ENCODE results near the gene FCN2.

The FCN2 gene

DNA sequence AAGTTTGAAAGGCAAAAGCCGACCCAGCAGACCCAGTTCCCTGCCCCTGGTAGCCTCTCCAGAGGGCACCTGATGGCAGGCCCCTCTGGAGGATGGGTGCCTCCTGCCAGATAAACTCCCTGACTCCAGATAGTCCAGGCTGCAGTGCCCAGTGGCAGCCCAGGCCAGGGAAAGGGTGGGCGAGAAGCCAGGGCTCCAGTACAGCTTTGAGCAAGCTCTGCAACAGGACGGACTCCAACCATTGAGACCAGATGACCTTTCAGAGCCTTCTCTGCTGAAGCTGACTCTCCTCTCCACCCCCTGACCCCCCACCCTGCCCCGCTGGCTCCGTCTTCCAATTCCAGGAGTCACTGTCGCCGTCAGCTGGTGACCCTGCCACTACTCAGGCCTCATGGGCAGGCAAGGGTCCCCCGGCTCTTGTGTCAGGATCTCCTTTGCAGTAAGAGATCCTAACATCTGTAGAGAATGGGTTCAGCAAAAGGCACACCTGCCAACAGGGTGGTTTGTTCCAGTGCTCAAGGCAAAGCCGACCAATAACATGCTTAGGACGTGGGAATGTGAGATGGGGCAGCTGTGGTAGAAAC lies 52.6 kb downstream of the FCN2 start:
- no peak for DNase-seq (ENCODE audit: low spot score)

- no peak for DNase-seq (ENCODE audit: low spot score)
Measured at GRCh38 chr9:134935056-134935640, 54.5 kb downstream of the FCN2 start.

DNA sequence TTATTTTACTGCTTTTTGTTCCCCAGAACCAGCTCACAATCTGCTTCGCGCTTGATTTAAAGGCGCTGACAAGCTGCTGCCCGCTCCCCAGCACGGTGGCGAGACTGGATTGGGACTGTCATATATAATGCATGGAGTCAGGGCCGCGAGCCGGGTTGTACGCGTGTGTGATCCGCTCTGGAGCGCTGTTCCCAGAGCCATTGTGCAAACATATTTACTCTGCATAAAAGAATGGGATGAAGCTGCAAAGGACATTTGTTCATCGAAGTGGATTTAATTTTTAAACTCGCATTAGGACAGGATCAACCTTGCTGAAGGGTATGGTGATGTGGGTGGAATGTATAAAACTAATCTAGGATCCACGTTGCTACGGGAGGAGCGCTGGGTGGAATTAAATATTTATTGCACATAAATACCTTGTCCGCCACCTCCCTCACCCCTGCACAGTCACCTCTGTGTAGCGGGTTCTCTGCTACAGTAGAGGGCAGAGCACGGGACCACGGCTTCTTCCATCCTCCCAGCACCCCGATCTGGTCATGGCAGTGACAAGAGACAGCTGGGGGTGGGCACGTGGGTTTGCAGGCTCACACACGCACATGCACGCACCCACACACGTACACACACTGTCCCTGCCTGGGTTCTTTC lies 55.2 kb downstream of the FCN2 start:
- DNase-seq (ENCODE audit: low spot score) = no peak

GRCh38 chr9:134936346-134937163 lies 55.9 kb downstream of the FCN2 start:
- no peak for DNase-seq (ENCODE audit: low spot score)
